Measurements from ENCODE around the gene GRAMD2B.
A peak's percentile ranks its signal among the peaks of the same experiment; 100 is the strongest.

Gene GRAMD2B

GRCh38 chr5:126490167-126490940, 67.1 kb downstream of the GRAMD2B start:
- no peak for DNase-seq (ENCODE audit: low read depth)
- TF ChIP-seq CTCF (IDR thresholded peaks at IDR 0.05; ENCODE audit: insufficient read depth, low read depth, low read length, missing control alignments): no peak
- no peak overlapping the region for H3K4me3 ChIP-seq (ENCODE audit: low read depth, low read length)

- TF ChIP-seq CTCF (IDR thresholded peaks at IDR 0.05; ENCODE audit: insufficient read depth, low read depth, low read length, missing control alignments): peak; percentile 6
- peak; percentile 11 for DNase-seq (ENCODE audit: low read depth)
- no peak overlapping the region for H3K4me3 ChIP-seq (ENCODE audit: low read depth, low read length)
Measured at GRCh38 chr5:126492939-126493338, 69.7 kb downstream of the GRAMD2B start.

- no peak overlapping the region for H3K4me3 ChIP-seq (ENCODE audit: low read depth, low read length)
- DNase-seq (ENCODE audit: low read depth): no peak
- no peak for TF ChIP-seq CTCF (IDR thresholded peaks at IDR 0.05; ENCODE audit: insufficient read depth, low read depth, low read length, missing control alignments)
Measured at GRCh38 chr5:126494393-126494792, 71.2 kb downstream of the GRAMD2B start.

GRCh38 chr5:126497506-126497905, 74.3 kb downstream of the GRAMD2B start:
- H3K4me3 ChIP-seq (ENCODE audit: low read depth, low read length): no peak overlapping the region
- TF ChIP-seq CTCF (IDR thresholded peaks at IDR 0.05; ENCODE audit: insufficient read depth, low read depth, low read length, missing control alignments): no peak
- DNase-seq (ENCODE audit: low read depth): peak; percentile 25

- H3K4me3 ChIP-seq (ENCODE audit: low read depth, low read length): no peak overlapping the region
- no peak for DNase-seq (ENCODE audit: low read depth)
- no peak for TF ChIP-seq CTCF (IDR thresholded peaks at IDR 0.05; ENCODE audit: insufficient read depth, low read depth, low read length, missing control alignments)
Measured at GRCh38 chr5:126499278-126499677, 76.1 kb downstream of the GRAMD2B start.

GRCh38 chr5:126499853-126500342, 76.7 kb downstream of the GRAMD2B start:
- DNase-seq (ENCODE audit: low read depth): peak; percentile 70
- no peak overlapping the region for H3K4me3 ChIP-seq (ENCODE audit: low read depth, low read length)
- TF ChIP-seq CTCF (IDR thresholded peaks at IDR 0.05; ENCODE audit: insufficient read depth, low read depth, low read length, missing control alignments): peak; percentile 70

- DNase-seq (ENCODE audit: low read depth): no peak
- no peak overlapping the region for H3K4me3 ChIP-seq (ENCODE audit: low read depth, low read length)
- TF ChIP-seq CTCF (IDR thresholded peaks at IDR 0.05; ENCODE audit: insufficient read depth, low read depth, low read length, missing control alignments): no peak
Measured at GRCh38 chr5:126501448-126501847, 78.2 kb downstream of the GRAMD2B start.
